HG02885 (cell line): ENCODE measurements around the gene MC2R.
A peak's percentile ranks its signal among the peaks of the same experiment; 100 is the strongest.
"Not testable (repeated sequence)": the region's sequence is repeated elsewhere in the genome, so short reads cannot be mapped to it uniquely, and the experiment has no call there.

Experiments used
- ATAC-seq: cut with Tn5 transposase; IDR thresholded peaks from one replicate; pipeline ENCODE4 v1.9.1; 2021; ENCODE audit warnings: mild to moderate bottlenecking; ENCODE audit not compliant: unreplicated experiment, poor library complexity

MC2R gene

DNA sequence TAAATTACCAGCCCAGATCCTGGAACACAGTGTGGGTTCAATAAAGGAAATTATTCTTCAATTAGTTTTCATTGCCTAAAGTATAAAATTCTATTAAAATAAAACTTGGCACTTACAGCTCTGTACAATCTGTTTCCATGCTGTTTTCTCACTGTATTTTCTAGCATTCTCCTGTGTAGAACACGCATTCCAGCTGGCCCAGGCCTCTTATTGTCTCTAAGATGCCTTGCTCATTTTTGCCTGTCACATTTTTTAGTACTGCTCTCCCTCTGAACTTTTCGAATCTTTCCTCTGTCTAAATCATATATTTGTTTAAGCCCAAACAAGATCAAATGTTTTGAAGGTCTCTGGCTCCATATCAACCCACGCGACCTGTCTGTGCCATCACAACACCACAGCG lies 20.8 kb downstream of the MC2R start:
- ATAC-seq: no peak

DNA sequence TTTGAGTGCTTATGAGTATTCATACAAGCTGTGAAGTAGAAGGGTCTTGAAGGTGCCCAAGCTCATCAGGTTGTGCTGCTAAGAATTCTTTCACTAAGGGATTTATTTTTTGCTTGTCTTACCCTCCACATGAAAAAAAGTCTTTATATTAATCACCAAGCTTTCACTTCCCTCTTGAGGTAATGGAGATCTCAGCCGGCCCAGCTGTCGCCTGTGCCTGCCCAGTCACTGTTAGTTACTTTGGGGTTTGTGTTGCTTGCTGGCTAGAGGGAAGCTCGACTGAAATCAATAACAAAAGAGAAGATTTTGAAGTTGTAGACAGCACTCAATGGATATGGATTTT lies 21.9 kb downstream of the MC2R start:
- ATAC-seq: peak; percentile 98

DNA sequence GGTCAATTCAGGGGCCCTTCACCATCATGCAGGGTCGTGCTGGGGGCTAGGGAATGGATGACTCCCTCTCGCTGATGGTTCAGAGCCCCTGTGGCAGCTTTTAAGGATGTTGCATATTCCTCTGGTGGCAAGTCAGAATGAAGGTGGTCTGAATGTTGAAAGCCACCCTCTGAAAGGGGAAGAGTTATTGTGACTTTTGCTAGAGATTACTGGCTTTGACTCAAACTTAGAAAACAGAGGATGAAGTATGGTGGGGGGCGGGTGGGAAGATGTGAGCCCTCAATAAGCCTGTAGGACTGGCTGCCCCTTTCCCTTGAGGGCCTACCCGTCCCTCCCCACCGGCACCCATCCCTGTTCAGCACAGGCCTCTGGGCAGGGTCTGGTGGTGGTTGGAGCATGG lies 23.2 kb downstream of the MC2R start:
- no peak for ATAC-seq

DNA sequence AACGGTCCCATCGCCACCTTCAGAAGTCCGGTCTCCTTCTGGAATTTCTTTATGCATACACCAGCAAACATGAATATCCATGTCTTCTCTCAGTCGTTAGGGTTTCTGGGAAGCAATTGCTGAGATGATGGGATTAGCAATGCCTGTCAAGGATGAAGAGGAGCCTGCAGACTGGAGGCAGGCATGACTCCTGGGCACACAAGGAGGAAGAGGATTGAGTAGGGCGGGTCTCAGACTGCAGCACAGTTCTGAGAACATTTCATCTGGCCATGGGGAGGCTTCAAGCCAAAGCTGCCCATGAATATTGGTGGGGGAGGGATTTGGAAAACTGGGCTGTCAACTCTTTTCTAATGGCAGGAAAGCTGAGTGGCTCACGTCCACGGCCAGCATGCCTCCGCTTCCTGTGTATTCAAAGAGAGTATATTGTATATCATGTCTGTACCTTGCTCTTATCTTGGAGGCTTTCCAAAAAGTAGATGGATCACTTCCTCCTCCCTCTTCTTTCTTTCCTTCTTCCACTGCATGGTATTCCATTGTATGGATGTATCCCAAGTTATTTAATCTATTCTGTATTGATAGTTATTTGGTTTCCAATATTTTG lies 24.5 kb downstream of the MC2R start:
- no peak for ATAC-seq

DNA sequence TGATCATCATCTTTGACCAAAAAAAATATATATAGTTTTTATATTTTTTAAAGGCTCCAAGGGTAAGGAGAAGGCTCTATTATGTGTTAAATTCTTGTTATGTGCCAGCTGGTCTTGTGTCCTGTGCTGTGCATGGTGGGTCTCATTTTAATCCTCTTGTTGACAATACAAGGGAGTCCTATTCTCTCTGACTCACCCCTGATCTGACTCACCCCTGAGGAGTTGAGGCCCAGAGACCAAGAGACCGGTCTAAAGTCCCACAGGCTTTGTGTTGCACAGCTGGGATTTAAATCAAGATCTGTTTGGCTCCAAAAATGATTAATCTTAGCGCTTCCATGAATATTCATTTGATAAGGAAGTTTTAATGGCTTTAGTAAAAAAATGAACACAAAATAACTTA lies 25.7 kb downstream of the MC2R start:
- no peak for ATAC-seq

DNA sequence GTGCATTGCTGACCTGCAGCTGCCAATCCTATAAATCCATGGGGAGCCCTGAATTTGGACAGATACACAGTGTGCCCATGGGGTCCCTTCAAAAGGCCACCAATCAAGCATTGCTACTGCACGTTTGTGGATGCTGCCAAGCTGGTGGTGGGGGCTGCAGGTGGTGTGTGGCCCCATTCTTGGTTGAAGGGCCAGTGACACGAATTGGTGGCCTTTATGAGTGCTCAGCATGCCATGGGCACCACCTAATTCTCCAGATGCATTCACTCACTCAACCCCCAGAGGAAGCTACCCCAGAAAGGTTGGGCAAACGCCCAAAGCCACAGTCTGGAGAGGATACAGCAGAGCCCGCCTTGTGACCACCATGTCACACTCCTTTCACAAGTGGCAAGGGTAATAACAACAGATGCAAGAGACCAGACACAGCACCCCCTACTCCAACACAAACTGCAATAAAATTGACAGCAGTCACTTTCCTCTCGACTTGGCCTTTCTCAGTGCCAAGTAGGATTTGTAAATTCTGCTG lies 27.1 kb downstream of the MC2R start:
- no peak for ATAC-seq

DNA sequence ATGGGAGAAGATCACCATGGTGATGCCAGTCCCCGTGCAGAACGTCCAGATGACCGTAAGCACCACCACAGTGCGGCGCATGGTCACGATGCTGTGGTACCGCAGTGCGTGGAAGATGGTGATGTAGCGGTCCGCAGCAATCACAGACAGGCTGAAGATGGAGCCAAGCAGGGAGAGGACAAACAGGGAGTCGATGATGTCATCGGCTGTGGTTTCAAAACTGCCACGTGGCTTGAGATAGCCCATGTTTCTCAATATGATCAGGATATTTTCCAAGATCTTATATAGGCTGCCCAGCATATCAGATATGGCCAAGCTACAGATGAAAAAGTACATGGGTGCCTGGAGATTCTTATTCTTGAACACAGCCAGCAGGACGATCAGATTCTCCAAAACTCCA lies 30.3 kb downstream of the MC2R start:
- no peak for ATAC-seq

DNA sequence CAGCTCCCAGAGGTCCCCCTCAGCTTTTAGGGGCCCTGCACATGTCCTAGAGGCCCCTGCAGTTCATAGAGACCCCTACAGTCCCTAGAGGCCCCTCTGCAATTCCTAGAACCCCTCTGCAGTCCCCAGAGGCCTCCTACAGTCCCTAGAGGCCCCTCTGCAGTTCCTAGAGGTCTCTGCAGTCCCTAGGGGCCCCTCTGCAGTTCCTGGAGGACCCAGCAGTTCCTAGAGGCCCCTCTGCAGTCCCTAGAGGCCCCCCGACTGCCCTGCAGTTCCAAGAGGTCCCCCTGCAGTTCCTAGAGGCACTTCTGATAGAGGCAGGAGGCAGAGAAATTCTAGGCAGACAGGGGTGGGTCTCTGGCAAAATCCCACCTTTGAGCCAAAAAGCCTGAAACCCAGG lies 35.4 kb downstream of the MC2R start:
- ATAC-seq: no peak

DNA sequence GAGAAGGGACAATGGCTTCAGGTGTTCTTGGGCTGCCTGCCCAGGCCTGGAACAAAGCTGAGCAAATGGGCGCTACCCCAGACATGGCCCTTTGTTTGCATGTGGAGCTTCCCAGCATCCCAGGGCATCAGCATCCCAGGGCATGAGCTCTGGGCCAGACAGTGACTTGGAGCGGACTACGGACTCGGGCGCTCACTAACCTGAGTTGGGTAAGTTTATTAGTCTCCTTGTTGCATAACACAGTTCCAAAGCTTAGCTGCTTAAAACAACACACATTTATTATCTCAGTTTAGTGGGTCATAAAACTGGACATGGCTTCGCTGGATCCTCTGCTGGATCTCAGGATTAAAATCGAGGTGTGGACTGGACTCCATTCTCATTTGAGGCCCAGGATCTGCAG lies 35.8 kb downstream of the MC2R start:
- ATAC-seq: no peak

DNA sequence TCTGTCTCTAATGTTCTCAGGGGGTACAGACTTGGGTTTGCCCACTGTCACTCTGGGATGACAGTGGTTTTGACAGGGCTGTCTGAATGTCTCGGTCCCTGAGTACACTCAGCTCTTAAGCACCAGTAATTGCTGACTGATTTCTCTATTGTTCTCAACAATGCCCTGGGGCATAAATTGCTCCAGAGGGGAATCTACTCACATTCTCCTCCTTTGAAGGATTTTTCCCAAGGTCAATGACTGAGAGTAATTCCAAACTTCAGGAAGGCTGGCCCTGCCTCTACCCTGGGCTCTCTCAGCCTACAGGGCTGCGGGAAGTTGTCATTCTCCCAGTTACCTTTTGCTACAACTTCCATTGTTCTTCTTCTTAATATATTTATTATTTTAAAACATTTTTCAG lies 36.5 kb downstream of the MC2R start:
- ATAC-seq: no peak

DNA sequence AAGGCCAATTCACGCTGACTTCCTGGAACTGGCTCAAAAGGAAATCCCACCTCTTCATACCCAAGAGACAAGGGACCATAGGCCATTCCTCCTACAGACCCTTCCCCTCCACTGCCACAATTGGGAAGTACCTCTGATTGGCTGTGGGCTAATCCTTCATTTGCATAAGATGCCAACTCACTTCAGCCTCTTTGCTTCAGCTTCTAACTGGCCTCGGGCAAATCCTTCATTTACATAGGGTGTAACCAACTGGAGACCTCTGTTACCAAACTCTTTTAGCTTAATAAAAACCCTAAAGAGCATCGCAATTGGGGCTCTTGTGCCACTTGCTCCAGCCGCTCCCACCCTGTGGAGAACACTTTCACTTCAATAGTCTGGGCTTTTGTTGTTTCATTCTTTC lies 38.2 kb downstream of the MC2R start:
- ATAC-seq: no peak

DNA sequence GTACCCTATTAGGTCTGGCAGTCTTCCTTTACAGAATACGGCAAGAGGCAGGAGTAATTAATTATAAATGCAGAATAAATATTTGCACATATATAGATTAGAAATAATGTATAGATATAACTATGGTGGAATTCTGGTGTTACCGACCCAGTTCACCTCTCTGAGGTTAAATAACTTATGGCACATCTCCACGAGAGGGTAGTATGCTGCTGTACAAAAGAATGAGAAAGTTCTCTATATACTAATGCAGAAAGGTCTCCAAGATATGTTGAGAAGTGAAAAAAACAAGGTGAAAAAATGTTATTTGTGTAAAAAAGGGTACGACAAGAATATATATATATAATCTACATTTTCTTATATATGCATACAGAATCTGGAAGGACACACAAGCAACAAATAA lies 40.8 kb downstream of the MC2R start:
- ATAC-seq: no peak

DNA sequence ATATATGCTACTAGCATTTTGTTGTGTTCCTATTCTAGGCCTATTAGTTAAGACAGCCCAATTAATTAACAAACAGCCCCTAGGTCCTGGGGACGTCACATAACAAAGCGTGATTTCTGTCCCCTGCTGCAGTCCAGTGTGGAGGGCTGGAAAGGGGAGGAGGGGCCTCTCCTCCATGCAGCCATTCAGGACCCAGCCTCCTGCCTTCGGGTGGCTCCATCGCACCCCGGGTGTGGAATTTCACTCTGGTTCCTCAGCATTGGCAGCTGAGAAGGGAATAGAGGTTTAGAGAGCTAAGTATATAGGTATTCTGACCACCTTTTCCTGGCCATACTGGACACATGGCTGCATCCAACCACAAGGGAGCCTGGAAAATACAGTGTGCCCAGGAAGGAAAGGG lies 42.4 kb downstream of the MC2R start:
- no peak for ATAC-seq

DNA sequence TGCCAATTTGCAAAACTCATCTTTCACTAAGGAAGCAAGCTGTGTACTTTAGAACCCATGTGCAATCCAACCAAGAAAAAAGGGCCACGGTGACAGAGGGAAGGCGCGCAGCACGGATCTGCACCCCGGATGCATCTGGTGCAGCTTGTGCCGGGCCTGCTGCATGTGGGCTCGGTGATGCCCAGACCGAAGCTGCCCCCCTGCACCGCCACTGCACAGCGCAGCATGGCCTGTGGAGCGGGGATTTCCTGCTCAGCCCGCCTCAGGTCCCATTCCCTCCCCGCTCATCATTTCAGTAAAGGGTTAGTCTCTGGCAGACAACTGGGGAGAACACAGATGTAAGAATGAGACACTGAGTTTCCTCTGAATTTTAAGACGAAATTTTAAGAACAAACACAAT lies 43.0 kb downstream of the MC2R start:
- ATAC-seq: no peak

DNA sequence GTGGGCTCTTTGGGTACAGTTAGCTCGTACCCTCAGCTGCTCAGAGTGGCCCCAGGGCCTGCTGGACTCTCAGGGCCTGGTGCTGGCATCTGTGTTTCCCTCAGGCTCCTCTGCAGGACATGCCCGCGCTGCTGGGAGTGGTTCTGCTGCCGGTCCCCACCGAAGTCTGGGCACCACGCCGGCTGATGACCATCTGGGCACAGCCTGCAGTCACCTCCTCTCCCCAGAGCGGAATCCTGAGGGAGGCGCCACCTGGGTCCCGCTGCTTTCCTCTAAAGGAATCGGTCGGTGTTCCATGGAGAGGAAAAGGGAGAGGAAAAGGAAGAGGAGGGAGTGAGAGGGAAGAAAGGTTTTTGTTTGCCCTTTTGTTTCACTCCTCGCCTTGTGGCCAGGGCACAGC lies 43.6 kb downstream of the MC2R start:
- no peak for ATAC-seq

DNA sequence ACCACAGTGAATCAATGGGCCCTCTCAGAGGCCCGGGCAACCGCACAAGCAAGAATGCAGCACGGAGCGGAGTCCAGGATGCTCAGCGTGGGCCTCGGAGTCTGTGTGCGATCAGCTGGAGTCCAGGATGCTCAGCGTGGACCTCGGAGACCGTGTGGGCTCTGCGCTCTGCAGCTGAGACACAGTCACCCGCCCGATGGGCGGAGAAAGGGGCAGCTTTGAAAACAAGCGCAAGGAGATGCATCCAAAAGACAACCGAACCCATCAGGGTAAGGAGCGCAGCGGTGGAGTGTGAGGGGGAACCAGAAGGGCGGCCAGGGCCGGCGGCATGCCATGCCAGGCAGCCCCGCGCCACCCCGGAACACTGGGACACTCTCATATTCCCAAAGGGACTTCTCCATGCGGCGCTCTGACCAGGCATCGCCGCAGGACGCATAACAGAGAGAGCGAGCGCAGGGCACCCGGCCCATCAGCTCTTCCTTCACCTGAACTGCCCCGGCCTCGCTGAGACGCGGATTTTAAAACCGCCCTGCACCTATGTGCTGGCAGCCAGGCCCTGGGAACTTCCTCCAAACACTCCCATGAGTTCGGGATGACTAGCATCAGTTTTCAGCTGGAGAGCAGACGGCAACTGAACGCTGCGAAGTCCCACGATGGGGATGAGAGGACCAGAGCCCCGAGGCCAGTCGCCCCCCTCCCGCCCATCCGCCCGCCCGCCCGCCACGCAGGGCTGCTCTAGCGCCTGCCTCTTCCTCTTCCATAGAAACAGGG lies 46.6 kb downstream of the MC2R start:
- ATAC-seq: no peak

DNA sequence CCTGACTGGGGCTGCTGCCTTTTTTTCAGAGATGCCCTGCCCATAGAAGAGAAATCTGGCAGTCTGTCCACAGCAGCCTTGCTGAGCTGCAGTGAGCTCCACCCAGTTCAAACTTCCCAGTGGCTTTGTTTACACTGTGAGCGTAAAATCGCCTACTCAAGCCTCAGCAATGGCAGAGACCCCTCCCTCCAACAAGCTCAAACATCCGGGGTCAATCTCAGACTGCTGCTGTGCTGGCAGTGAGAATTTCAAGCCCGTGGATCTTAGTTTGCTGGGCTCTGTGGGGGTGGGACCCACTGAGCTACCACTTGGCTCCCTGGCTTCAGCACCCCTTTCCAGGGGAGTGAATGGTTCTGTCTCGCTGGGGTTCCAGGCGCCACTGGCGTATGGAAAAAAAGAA lies 52.4 kb downstream of the MC2R start:
- not testable (repeated sequence) for ATAC-seq

DNA sequence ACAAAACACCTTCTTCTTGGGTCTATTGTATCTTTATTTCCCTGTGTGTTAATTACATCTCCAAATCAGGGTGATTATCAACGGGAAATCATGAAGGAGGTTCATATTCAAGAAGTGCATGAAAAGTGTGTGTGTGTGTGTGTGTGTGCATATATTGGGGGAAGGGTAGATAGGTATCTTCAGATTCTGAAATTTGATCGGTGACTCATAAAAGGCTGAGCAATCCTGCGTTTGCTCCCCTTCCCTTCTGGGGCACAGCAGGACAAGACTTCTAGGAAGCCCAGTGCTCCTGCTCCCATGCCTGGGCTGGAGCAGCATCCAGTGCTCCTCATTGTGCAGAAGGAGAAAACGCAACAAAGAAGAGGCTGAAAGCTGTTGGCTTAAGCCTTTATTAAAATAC lies 65.5 kb downstream of the MC2R start:
- no peak for ATAC-seq

DNA sequence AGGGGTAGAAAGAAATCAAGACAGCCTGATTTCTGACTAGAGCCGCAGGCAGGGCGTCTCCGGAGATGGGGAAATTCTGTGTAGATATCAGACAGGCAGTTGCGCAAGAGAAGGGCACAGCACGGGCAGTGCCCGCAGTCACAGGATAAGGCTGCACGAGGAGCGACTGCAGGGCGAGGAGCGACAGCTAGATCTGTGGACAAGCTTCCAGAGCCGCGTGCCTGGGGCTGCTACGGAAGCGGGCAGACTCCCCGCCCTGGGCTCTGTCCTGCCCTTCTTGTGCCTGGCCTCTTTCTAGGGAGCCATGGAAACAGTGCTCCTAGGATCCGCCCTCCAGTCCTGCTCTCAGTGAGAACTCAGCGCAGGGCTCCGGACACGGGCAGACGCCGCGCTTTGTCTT lies 78.8 kb downstream of the MC2R start:
- ATAC-seq: no peak

DNA sequence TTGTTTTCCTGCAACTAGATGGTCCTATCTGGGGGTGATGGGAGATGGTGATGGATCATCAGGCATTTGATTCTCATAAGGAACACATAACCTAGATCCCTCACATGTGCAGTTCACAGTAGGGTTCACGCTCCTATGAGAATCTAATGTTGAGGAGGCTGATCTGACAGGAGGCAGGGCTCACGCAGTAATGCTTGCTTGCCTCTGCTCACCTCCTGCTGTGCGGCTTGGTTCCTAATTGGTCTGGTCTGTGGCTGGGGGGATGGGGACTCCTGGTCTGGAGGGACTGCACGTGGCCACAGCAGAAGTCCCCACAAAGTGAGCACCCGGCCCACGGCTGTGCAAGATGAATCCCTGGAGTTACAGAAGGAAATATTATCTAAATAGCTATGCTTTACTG lies 80.1 kb downstream of the MC2R start:
- no peak for ATAC-seq

DNA sequence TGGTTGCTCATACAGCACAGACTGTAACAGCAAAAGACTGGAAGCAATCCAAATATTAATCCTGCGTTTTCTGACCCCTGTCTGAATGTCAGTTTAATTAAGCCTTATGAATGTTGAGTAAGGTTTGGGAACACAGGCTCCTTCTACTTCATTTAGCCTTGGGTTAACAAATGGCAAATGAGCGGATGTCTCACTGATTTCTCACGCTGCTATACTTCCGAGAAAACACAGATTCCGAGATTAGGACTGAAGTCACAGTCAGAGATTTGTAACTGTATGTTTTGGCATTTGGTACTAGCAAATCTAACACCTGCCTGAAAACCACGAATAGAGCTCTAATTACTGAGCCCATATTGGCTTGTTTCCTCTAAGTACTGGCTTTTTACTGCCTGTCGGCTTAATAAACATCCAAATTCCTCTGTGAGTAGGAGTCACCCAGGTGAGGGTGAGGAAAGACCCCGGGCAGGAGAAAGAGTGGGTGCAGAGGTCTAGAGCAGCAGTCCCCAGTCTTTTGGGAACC lies 80.8 kb downstream of the MC2R start:
- no peak for ATAC-seq
